ENCODE results near the gene MBD3L5. TPM values are rescaled to one million over a fixed set of nuclear protein-coding genes. Genes with fewer than 3 reads are reported as not detected.

Gene MBD3L5
- total and polyA plus RNA-seq, 4 donors, result not detected

DNA sequence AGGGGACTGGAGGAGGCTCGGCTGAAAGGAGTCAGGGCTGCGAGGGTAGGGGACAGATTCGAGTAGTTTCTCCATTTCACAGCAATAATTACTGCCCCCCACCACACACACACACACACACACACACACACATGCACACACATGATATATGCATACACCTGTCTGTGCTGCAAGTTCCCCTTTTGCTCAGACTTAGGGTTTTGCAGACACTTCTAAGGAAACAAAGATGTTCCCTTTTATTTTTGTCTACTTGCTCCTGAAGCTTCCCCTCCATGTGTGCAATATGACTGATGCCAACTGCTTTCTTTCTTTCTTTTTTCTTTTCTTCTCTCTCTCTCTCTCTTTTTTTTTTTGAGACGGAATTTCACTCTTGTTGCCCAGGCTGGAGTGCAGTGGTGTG, 22.5 kb upstream of the MBD3L5 start (continued):
- TF ChIP-seq, protein P1, sequence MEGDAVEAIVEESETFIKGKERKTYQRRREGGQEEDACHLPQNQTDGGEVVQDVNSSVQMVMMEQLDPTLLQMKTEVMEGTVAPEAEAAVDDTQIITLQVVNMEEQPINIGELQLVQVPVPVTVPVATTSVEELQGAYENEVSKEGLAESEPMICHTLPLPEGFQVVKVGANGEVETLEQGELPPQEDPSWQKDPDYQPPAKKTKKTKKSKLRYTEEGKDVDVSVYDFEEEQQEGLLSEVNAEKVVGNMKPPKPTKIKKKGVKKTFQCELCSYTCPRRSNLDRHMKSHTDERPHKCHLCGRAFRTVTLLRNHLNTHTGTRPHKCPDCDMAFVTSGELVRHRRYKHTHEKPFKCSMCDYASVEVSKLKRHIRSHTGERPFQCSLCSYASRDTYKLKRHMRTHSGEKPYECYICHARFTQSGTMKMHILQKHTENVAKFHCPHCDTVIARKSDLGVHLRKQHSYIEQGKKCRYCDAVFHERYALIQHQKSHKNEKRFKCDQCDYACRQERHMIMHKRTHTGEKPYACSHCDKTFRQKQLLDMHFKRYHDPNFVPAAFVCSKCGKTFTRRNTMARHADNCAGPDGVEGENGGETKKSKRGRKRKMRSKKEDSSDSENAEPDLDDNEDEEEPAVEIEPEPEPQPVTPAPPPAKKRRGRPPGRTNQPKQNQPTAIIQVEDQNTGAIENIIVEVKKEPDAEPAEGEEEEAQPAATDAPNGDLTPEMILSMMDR (IDR thresholded peaks at IDR 0.05; ENCODE audit: low read depth, low read length, missing input control), result no peak
- TF ChIP-seq SP1 (IDR thresholded peaks at IDR 0.05) (no peak), RXRA (IDR thresholded peaks at IDR 0.05) (no peak), EGR1 (IDR thresholded peaks at IDR 0.05; ENCODE audit: low read depth in 2 of 2) (no peak), YY1 (IDR thresholded peaks at IDR 0.05) (no peak)
- TF ChIP-seq, protein P2, sequence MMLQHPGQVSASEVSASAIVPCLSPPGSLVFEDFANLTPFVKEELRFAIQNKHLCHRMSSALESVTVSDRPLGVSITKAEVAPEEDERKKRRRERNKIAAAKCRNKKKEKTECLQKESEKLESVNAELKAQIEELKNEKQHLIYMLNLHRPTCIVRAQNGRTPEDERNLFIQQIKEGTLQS (IDR thresholded peaks at IDR 0.05), result no peak

DNA sequence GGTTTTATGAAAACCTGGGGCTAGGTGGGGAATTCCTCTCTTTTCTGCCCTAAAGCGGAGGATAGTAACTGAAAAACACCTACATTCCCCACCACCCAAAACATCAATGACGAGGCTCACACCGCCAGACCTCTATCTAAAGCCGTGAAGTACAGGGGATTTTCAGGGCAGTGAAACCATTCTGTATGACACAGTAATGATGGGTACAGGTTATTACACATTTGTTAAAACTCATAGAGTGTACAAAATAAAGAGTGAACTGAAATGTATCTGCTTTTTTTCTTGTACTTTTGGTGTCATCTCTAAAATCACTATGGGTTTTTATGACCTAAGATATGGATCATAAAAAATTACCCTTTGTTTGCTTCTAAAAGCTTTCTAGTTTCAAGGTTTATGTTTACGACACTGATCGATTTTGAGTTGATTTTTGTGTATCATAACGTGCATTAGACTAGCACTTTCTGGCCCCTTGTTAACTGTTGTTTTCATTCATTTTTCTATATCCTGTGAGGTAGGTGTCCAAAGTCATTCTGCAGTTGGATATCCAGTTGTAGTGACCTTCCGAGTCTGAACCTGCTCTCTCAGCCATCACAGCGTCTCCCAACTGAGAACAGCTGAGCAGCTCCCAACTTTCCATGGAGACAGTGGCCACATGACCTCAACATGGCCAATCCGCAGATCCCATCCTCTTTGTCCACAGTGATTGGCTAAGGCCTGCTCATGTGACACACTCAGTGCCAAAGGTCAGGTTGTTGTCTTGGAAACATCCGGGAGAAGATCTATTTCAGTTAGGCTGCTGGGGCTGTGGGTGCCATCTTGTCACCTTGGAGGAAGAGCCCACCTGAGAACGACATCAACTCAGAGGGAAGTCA, 19.4 kb upstream of the MBD3L5 start:
- no peak overlapping the region for H3K9ac ChIP-seq (ENCODE audit: low read depth in 1 of 2, low read length in 2 of 2)
- H3K4me3 ChIP-seq (ENCODE audit: low read depth in 1 of 3, low read length in 3 of 3), result no peak overlapping the region
- H3K27me3 ChIP-seq (ENCODE audit: control insufficient read depth in 4 of 4, insufficient read depth in 4 of 4, low read length in 3 of 4), result peaks cover 0 to 2% (median 0%) of the 10 kb centered on the region in 4 donors
- no peaks in the 10 kb centered on the region for H3K36me3 ChIP-seq (ENCODE audit: control insufficient read depth in 4 of 4, insufficient read depth in 3 of 4, low read depth in 1 of 4, low read length in 3 of 4)
- no peaks in the 10 kb centered on the region for H3K9me3 ChIP-seq (ENCODE audit: control insufficient read depth in 4 of 4, low read length in 3 of 4)
- TF ChIP-seq HNF4G (IDR thresholded peaks at IDR 0.05), result no peak
- TF ChIP-seq, protein P1 (IDR thresholded peaks at IDR 0.05; ENCODE audit: low read depth, low read length, missing input control), result no peak
- no peak for TF ChIP-seq FOXA2 (IDR thresholded peaks at IDR 0.05)
- TF ChIP-seq RAD21 (IDR thresholded peaks at IDR 0.05), result no peak
- no peak for TF ChIP-seq YY1 (IDR thresholded peaks at IDR 0.05)
- TF ChIP-seq NR2F2 (IDR thresholded peaks at IDR 0.05), result no peak
- TF ChIP-seq GABPA (IDR thresholded peaks at IDR 0.05 in 1 of 2, conservative IDR thresholded peaks at IDR 0.05 in 1 of 2), result no peak
- TF ChIP-seq, protein P2 (IDR thresholded peaks at IDR 0.05), result no peak
- TF ChIP-seq EGR1 (IDR thresholded peaks at IDR 0.05; ENCODE audit: low read depth in 2 of 2), result no peak
- TF ChIP-seq, protein P3, sequence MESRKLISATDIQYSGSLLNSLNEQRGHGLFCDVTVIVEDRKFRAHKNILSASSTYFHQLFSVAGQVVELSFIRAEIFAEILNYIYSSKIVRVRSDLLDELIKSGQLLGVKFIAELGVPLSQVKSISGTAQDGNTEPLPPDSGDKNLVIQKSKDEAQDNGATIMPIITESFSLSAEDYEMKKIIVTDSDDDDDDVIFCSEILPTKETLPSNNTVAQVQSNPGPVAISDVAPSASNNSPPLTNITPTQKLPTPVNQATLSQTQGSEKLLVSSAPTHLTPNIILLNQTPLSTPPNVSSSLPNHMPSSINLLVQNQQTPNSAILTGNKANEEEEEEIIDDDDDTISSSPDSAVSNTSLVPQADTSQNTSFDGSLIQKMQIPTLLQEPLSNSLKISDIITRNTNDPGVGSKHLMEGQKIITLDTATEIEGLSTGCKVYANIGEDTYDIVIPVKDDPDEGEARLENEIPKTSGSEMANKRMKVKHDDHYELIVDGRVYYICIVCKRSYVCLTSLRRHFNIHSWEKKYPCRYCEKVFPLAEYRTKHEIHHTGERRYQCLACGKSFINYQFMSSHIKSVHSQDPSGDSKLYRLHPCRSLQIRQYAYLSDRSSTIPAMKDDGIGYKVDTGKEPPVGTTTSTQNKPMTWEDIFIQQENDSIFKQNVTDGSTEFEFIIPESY (IDR thresholded peaks at IDR 0.05), result no peak
- TF ChIP-seq TAF1 (conservative IDR thresholded peaks at IDR 0.05), result no peak
- TF ChIP-seq, protein P4, sequence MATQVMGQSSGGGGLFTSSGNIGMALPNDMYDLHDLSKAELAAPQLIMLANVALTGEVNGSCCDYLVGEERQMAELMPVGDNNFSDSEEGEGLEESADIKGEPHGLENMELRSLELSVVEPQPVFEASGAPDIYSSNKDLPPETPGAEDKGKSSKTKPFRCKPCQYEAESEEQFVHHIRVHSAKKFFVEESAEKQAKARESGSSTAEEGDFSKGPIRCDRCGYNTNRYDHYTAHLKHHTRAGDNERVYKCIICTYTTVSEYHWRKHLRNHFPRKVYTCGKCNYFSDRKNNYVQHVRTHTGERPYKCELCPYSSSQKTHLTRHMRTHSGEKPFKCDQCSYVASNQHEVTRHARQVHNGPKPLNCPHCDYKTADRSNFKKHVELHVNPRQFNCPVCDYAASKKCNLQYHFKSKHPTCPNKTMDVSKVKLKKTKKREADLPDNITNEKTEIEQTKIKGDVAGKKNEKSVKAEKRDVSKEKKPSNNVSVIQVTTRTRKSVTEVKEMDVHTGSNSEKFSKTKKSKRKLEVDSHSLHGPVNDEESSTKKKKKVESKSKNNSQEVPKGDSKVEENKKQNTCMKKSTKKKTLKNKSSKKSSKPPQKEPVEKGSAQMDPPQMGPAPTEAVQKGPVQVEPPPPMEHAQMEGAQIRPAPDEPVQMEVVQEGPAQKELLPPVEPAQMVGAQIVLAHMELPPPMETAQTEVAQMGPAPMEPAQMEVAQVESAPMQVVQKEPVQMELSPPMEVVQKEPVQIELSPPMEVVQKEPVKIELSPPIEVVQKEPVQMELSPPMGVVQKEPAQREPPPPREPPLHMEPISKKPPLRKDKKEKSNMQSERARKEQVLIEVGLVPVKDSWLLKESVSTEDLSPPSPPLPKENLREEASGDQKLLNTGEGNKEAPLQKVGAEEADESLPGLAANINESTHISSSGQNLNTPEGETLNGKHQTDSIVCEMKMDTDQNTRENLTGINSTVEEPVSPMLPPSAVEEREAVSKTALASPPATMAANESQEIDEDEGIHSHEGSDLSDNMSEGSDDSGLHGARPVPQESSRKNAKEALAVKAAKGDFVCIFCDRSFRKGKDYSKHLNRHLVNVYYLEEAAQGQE (IDR thresholded peaks at IDR 0.05), result no peak
- DNase-seq (ENCODE audit: low spot score), result no peak
- no peak overlapping the region for H3K27ac ChIP-seq (ENCODE audit: low read depth in 1 of 2, low read length in 2 of 2)
- 80% methylated on average over 12 of the region's 12 CpGs for WGBS
- H3K4me1 ChIP-seq (ENCODE audit: control insufficient read depth in 4 of 4, insufficient read depth in 4 of 4, low read length in 3 of 4), result no peaks in the 10 kb centered on the region
